AG10803 (cell line): ENCODE measurements around the gene GOLGA3.

Experiments used
- DNase-seq: peaks from one replicate; pipeline ENCODE4 v3.0.0; 2010; ENCODE audit warnings: low read depth
- H3K4me3 ChIP-seq: 2 replicates; pipeline ENCODE4 v1.5.1; 2011; ENCODE audit warnings: mild to moderate bottlenecking, low read length, control low read depth
- TF ChIP-seq, protein P1 (sequence below): conservative IDR thresholded peaks from 2 replicates; pipeline ENCODE4 v1.5.1; 2011; ENCODE audit warnings: mild to moderate bottlenecking, low read length, control low read depth, inconsistent platforms

The GOLGA3 gene

DNA sequence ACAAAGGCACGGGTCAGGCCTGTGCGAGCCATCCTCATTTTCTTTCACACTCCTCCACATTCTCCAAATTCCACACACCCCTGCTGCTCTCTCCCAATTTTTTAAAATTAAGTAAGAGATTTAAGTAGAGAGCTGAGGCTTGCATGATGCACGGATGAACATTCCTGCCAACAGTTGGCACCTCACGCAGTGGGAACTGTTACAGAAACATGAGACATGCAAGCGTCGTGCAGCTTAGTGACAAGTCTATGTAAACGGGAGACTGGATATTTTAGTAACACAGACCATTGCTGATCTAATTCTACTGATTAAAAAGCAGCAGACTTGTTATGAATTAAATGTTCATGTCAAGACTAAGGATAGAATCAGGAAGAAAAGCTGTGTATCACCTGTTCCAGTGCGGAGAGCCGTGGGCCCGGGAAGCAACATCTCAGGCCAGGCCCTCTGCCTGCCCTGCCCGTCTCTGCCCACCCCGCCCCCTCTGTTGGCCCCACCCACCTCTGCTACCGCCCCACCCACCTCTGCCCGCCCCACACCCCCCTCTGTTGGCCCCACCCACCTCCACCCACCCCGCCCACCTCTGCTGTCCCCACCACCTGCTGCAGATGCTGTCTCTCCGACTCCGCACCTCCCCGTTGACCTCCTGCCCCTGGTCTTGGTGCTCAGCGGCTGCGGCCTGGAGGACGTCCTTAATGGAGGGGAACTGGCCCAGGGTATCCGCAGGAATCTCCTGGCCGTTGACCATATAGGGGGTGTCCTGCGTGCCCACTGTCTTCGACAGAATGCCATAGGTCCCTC is 21.2 kb downstream of the GOLGA3 start:
- no peak for DNase-seq
- no peak overlapping the region for H3K4me3 ChIP-seq
- TF ChIP-seq, protein P1, sequence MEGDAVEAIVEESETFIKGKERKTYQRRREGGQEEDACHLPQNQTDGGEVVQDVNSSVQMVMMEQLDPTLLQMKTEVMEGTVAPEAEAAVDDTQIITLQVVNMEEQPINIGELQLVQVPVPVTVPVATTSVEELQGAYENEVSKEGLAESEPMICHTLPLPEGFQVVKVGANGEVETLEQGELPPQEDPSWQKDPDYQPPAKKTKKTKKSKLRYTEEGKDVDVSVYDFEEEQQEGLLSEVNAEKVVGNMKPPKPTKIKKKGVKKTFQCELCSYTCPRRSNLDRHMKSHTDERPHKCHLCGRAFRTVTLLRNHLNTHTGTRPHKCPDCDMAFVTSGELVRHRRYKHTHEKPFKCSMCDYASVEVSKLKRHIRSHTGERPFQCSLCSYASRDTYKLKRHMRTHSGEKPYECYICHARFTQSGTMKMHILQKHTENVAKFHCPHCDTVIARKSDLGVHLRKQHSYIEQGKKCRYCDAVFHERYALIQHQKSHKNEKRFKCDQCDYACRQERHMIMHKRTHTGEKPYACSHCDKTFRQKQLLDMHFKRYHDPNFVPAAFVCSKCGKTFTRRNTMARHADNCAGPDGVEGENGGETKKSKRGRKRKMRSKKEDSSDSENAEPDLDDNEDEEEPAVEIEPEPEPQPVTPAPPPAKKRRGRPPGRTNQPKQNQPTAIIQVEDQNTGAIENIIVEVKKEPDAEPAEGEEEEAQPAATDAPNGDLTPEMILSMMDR: no peak

DNA sequence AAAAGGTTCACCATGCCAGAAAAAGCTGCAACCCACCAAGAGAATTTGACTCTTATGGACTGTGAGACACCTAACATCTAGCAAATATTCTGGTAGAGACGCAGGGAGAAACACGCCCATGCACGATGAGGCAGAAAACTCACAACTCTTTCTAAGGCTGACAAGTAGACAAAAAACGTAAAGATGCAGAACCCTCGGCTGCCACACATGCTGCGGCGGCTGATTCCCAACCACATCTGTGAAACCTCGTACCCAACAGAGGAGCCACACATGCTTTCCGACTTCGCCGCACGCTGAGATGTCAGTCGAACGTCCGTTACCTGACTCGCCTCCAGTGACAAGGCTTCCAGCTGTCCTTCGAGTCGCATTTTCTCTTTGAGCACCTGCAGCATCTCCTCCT is 21.8 kb downstream of the GOLGA3 start:
- TF ChIP-seq, protein P1: no peak
- DNase-seq: no peak
- H3K4me3 ChIP-seq: no peak overlapping the region

DNA sequence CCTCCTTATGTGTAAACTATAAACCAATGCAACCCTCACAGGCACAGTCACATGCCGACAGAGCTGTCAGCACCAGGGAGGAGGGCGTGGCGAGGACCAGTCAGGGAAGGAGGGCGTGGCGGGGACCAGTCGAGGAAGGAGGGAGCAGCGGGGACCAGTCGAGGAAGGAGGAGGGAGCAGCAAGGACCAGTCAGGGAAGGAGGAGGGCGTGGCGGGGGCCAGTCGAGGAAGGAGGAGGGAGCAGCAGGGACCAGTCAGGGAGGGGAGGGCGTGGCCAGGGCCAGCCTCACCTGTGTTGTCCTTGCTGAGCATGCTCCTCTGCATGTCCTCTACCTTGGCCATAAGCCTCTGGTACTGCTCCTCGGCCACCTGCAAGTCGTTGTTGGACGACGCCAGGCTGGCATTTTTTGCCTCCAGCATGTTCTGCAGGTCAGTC is 24.2 kb downstream of the GOLGA3 start:
- DNase-seq: no peak
- no peak overlapping the region for H3K4me3 ChIP-seq
- TF ChIP-seq, protein P1: no peak

DNA sequence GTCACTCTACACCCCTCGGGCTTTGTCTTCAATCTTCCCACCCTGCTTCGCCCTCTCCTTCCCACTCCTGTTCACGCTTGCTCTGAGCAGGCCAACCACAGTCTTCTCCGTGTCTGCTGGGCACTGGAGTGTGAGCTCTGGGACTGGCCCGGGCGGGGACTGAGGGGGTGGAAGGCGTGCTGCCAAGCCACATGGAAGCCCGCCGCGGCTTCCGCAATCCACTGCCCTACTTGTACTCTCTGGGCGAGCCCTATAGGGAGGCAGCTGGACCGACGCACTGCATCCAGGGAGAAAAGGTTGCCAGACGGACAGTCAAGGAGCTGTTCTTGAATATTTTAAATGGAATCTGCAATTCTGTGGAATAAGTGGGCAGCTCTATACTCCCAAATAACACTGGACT is 24.8 kb downstream of the GOLGA3 start:
- DNase-seq: peak; percentile 58
- H3K4me3 ChIP-seq: no peak overlapping the region
- TF ChIP-seq, protein P1: no peak

DNA sequence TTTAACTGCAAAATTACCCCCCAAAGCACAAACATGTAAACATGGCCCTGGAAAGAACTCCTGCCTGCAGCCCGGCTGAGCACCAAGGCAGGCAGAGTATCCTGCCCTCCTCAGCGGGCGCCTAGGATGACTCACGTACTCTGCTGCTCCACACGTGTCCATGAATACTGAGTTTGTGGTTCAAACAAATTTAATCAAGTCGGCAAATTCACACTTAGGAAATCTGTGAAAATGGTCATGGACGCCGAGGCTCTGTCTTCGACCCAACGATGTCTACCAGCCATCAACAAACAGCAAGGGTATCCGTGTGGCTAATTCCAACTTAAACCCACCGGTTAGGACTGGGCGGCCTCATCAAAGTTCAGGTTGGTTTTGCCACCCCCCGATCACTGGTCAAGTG is 25.5 kb downstream of the GOLGA3 start:
- TF ChIP-seq, protein P1: no peak
- H3K4me3 ChIP-seq: no peak overlapping the region
- DNase-seq: no peak

DNA sequence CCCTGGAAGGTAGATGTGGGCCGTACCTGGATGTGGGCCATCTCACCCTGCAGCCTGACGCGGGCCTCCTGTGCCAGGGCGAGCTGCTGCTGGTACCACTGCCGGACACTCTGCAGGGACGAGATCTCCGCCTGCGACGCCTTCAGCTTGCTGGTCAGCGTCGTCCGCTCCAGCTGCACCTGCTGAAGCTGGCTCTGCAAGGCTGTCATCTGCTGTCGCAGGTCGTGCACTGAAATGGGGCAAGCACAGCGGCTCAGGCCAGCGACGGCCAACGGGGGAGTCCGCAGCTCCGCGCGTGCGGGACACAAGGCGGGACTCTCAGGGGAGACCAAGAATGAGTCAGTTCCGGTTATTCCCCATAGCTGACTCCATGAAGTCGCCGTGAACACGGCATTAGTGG is 26.9 kb downstream of the GOLGA3 start:
- DNase-seq: no peak
- H3K4me3 ChIP-seq: no peak overlapping the region
- TF ChIP-seq, protein P1: no peak

DNA sequence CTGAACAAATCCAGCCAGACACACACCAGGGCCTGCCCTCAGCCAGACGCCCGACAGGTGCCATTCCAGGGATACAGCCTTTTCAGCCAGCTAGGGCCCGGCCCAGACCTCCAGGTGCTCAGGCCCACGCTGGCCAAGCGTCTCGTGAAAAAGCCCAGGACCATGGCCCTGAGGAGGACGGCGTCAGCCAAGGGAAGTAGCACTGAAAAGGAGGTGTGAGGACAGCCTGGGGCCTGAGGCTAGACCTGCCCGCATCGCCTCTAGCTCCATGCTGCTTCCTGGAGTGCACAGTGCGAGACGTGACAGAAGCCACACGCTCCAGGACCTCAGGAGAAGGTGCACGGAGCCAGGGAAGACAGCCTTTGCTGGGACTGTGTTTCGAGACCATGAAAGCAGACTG is 29.8 kb downstream of the GOLGA3 start:
- H3K4me3 ChIP-seq: no peak overlapping the region
- no peak for DNase-seq
- TF ChIP-seq, protein P1: no peak
